ENCODE measurements around the gene ATF1. TPM values are rescaled to one million over a fixed set of nuclear protein-coding genes. Genes with fewer than 3 reads are reported as not detected.
"Not testable (repeated sequence)": the region's sequence is repeated elsewhere in the genome, so short reads cannot be mapped to it uniquely, and the experiment has no call there.

ATF1 gene
- total and polyA plus RNA-seq, 2 of the 8 experiments (the other 6 are each of a cell fraction or from before 2014, with no cell fraction given) = 23.2 to 41.8 TPM

DNA sequence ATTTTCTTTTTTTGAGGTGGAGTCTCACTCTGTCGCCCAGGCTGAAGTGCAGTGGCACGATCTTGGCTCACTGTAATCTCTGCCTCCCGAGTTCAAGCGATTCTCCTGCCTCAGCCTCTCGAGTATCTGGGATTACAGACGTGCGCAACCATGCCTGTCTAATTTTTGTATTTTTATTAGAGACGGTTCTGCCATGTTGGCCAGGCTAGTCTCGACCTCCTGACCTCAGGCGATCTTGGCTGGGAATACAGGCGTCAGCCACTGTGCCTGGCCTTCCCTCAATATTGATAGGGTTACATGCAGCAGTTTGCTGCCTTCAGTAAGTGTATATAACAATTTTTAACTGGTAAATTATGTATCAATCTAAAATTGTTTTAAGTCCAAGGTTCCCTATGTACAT is 59.8 kb downstream of the ATF1 start:
- H3K18ac ChIP-seq (ENCODE audit: extremely low read depth, low read length); H3K79me2 ChIP-seq (ENCODE audit: control insufficient read depth in 1 of 2, insufficient read depth in 2 of 2, low read length in 2 of 2); H2BK120ac ChIP-seq (replicated peaks; ENCODE audit: low read depth, low read length); H2AFZ ChIP-seq (ENCODE audit: low read length); H2BK12ac ChIP-seq (ENCODE audit: low read depth, low read length); H3K4me1 ChIP-seq (replicated peaks in 1 of 4; ENCODE audit: control insufficient read depth in 3 of 4, insufficient read depth in 4 of 4, low read length in 3 of 4); H3K9ac ChIP-seq (replicated peaks in 1 of 4; ENCODE audit: extremely low read depth in 1 of 4, low read depth in 3 of 4, low read length in 3 of 4); H4K5ac ChIP-seq (ENCODE audit: insufficient read length, low read depth, low read length); H3K9me3 ChIP-seq (ENCODE audit: insufficient read depth in 2 of 2, low read depth in 1 of 2, low read length in 1 of 2); H3K23me2 ChIP-seq (ENCODE audit: low read depth, low read length); DNase-seq (ENCODE audit: low read depth in 1 of 2, low spot score in 2 of 2); H3K79me1 ChIP-seq (ENCODE audit: low read depth, low read length); H3K4me2 ChIP-seq (ENCODE audit: insufficient read depth in 1 of 2, low read depth in 2 of 2, low read length in 2 of 2); H4K20me1 ChIP-seq (replicated peaks in 1 of 2; ENCODE audit: control insufficient read depth in 1 of 2, insufficient read depth in 2 of 2, low read length in 2 of 2); H3K4ac ChIP-seq (replicated peaks; ENCODE audit: insufficient read length, low read depth, low read length); FAIRE-seq; H3K27ac ChIP-seq (ENCODE audit: low read depth, low read length); H2BK5ac ChIP-seq (ENCODE audit: low read depth, low read length); H3K56ac ChIP-seq (replicated peaks; ENCODE audit: insufficient read length, low read depth, low read length); H3K14ac ChIP-seq (ENCODE audit: insufficient read length); H4K8ac ChIP-seq (ENCODE audit: extremely low read depth, insufficient read depth, low read length); H4K91ac ChIP-seq (replicated peaks; ENCODE audit: insufficient read length, low read length); H3K27me3 ChIP-seq (replicated peaks in 1 of 4; ENCODE audit: control insufficient read depth in 3 of 4, extremely low read depth in 1 of 4, insufficient read depth in 3 of 4, low read length in 3 of 4); H2AK5ac ChIP-seq (ENCODE audit: low read depth, low read length); H2BK20ac ChIP-seq (ENCODE audit: low read length); H3K23ac ChIP-seq (ENCODE audit: insufficient read length); H3K36me3 ChIP-seq (ENCODE audit: control insufficient read depth in 2 of 4, insufficient read depth in 4 of 4, low read length in 3 of 4); H3K4me3 ChIP-seq (ENCODE audit: extremely low read depth in 1 of 4, insufficient read depth in 2 of 4, low read depth in 3 of 4, low read length in 4 of 4); H2BK15ac ChIP-seq (ENCODE audit: low read length): not testable (repeated sequence)
- CTCF ChIA-PET (ENCODE audit: partially characterized antibody) = interaction anchor here (1.3 to 6.6 kb wide), 4 partner anchors 9 to 203 kb away, joined by 5 to 89 read pairs (median 22); partner anchors contain the start of gene SLC11A2
- POLR2A ChIA-PET (ENCODE audit: partially characterized antibody) = interaction anchor here (1.8 kb wide), 1 partner anchor 101 kb away, joined by 4 read pairs; a partner anchor contains a TSS
- 91% methylated on average over 11 of the region's 11 CpGs; no CpG with 5 or more reads in 1 of the 2 experiments for WGBS, 2 experiments (ENCODE audit: extremely low coverage in 1 of 2, insufficient coverage in 1 of 2, insufficient read length in 1 of 2, insufficient replicate concordance in 2 of 2, low coverage in 1 of 2, low lambda C conversion rate in 2 of 2, missing lambda C conversion rate in 1 of 2)
